HEK293T (cell line): ENCODE results near the gene GAL3ST2.

Source experiments
- FOXK2 ChIP-seq: fragments of 450-650 bp; IDR thresholded peaks from 2 replicates; pipeline ENCODE4 v1.6.1; 2016; ENCODE audit warnings: mild to moderate bottlenecking
- SP1 ChIP-seq: fragments of 450-650 bp; IDR thresholded peaks from 2 replicates; pipeline ENCODE4 v1.6.1; 2017
- SUZ12 ChIP-seq: fragments of 450-650 bp; IDR thresholded peaks from 2 replicates; pipeline ENCODE4 v1.6.1; 2016; ENCODE audit warnings: mild to moderate bottlenecking
- TARDBP ChIP-seq: fragments of 450-650 bp; IDR thresholded peaks from 2 replicates; pipeline ENCODE4 v1.6.1; 2016
- TF ChIP-seq, protein P1 (sequence below): fragments of 450-650 bp; IDR thresholded peaks from 2 replicates; pipeline ENCODE4 v1.6.1; 2016

DNA sequence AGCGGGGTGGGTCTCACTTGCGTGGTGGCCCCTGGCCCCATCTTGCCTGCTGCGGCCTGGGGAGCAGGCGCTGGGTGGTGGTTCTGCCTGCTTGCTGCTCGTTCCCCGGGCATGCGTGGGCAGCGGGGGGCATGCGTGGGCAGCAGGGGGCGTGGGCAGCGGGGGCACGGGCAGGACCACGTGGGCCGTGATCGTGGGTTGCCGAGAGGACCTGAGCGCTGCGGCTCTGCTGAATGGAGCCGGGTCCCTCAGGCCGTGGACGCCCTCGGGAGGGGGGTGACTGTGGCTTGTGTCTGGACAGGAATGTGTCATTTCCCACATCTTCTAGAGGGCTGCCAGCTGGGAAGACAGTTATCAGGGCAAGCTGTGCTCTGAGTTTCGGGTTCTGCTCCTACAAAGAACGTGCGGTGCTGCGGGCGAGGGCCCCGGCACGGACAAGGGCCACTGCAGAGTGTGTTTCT is 8.3 kb upstream of the GAL3ST2 start:
- TF ChIP-seq SP1 (no peak), SUZ12 (no peak), TARDBP (no peak), FOXK2 (no peak)
- TF ChIP-seq, protein P1, sequence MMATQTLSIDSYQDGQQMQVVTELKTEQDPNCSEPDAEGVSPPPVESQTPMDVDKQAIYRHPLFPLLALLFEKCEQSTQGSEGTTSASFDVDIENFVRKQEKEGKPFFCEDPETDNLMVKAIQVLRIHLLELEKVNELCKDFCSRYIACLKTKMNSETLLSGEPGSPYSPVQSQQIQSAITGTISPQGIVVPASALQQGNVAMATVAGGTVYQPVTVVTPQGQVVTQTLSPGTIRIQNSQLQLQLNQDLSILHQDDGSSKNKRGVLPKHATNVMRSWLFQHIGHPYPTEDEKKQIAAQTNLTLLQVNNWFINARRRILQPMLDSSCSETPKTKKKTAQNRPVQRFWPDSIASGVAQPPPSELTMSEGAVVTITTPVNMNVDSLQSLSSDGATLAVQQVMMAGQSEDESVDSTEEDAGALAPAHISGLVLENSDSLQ = no peak
